HG02798 (cell line): ENCODE results near the gene ZNF512B.

Source experiments
- ATAC-seq: cut with Tn5 transposase; IDR thresholded peaks from one replicate; pipeline ENCODE4 v1.9.1; 2021; ENCODE audit warnings: mild to moderate bottlenecking; ENCODE audit not compliant: unreplicated experiment, poor library complexity

Gene ZNF512B

GRCh38 chr20:63952769-63953168 lies 17.0 kb downstream of the ZNF512B start:
- no peak for ATAC-seq

- ATAC-seq, result no peak
Measured at GRCh38 chr20:63952210-63952535, 17.6 kb downstream of the ZNF512B start.

DNA sequence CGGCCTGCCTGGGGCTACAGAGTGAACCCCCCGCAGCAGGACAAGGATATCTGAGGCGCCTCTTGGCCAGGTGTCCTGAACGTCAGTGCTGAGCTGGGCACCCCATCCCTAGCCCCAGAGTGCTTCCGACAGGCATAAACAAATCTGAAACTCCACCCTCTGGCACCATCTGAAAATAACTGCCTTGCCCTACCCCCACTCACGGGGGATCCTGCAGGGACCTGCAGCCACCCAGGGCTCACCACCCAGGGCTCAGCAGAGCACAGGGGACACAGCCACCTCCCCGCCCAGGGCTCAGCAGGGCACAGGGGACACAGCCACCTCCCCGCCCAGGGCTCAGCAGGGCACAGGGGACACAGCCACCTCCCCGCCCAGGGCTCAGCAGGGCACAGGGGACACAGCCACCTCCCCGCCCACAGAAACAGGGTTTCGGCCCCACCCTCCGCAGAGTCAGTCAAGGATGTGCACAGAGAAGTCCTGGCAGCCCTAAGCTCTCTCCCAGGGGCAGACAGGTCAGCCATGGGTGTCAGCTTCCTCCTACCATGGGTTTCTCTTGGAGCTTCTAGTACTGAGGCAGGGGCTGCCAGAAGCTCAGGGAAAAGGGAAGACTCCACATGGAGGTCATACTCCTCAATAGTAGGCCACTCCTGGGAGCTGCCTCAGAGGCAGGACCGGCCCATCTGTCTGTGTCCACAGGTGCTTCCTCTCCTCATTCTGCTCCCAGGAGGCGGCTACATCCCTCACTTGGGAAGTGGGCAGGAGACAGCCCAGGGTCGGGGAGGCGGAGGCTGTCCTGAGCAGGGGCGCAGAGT lies 18.1 kb downstream of the ZNF512B start:
- no peak for ATAC-seq

DNA sequence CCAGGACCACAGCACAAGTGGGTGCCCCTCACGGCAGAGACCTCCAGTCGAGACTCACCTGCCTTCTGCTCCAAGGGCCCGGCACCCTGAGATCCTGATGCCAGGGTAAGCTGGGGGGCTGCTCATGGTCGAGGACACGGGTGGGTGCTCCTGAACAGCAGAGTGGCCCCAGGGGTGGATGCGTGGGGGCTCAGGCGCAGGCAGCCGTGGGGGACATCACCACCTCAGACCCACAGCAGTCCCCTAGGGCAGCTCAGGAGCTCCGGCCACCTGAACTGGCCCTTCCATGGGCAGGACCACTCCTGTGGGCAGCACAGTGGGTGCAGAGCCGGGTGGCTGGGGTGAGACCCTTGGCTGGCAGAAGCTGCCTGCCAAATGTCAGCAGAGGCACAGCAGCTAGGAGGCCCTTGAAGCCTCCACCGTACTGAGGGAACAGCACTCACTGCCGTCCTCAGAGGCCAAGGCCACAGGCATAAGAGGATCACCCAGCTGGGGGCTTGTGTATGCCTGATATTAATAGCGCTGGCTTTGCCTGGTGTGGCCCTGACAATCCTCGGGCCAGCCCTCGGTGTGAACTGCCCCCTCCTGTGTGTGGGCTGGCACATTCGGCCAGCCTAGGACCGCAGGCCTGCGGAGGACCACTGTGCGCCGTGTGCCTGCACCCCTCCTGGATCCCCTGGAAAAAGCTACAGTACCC lies 18.9 kb downstream of the ZNF512B start:
- ATAC-seq, result no peak

GRCh38 chr20:63947638-63948456 lies 21.9 kb downstream of the ZNF512B start:
- ATAC-seq, result no peak

- ATAC-seq, result no peak
Measured at GRCh38 chr20:63946986-63947637, 22.6 kb downstream of the ZNF512B start.

- no peak for ATAC-seq
Measured at GRCh38 chr20:63945921-63946920, 23.5 kb downstream of the ZNF512B start.

DNA sequence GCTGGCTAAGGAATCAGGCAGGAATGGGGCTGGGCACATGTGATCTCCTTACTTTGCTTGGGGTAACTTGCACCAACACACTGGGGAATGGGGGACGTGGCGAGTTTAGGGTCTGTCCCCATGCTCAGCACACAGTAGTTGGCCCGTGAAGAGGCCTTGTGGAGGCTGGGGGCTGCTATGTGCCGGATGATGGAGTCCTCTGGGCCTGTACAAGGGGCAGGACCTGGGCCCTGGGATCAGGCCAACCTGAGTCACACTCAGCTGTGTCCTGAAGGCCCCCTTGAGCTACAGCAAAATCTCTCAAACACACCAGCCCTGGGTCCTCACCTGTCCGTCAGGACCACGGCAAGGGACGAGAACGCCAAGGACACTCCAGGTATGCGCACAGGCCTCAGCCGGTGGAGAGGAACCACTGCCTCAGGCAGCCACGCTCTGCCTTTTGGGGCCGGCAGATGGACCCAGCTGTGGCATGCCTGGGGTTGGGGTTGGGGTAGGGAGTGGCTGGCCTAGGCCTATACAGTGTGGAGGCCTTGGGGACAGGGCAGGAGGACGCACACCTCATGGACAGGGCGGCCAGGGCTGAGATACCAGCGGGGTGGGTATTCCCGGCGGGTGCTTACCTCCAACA lies 24.6 kb downstream of the ZNF512B start:
- no peak for ATAC-seq

- no peak for ATAC-seq
Measured at GRCh38 chr20:63944078-63944941, 25.4 kb downstream of the ZNF512B start.

DNA sequence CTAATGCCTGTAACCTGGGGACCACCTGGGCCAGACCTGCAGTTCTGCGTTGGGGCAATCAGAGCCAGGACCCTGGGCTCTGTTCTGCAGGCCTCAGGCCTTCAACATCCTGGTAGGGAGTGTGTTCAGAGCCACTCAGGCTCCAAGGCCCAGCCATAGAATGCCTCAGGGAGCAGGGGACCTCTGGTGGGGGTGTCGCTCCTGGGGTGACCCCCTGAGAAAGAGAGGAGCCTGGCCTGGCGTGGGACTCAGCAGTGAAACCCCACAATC lies 26.0 kb downstream of the ZNF512B start:
- no peak for ATAC-seq

GRCh38 chr20:63942969-63943807 lies 26.5 kb downstream of the ZNF512B start:
- ATAC-seq, result no peak

- ATAC-seq, result no peak
Measured at GRCh38 chr20:63942250-63942951, 27.3 kb downstream of the ZNF512B start.

DNA sequence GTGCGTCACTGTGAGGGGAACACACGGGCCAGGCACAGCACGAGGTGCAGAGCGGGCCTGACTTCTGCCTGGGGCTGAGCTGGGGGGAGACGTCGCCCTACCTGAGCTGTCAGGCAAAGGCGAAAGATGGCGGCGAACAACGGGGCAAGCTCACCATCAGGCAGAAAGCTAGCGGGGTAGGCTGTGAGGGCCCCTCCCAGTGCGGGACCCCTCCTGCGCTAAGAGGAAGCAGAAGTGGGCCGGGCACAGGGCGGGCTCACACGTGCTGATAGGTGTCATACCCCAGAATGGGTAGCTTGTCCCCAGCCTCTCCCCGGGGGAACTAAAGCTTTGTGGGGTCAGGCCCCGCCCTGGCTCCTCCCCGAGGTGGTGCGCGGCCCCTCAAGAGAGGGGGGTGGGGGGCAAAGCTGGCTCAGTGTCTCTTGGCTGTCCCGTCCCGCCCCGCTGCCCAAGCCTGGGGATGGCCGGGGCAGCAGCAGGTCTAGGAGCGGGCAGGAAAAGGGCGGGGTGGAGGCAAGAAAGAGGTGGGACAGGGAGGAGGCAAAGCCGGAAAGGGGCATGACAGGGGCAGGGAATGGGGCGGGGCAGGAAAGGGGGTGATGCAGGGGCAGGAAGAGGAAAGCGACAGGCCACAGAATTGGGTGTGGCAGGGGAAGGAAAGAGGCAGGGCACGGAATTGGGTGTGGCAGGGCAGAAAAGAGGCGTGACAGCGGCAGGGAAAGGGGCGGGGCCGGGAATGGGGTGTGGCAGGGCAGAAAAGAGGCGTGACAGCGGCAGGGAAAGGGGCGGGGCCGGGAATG lies 28.2 kb downstream of the ZNF512B start:
- no peak for ATAC-seq

DNA sequence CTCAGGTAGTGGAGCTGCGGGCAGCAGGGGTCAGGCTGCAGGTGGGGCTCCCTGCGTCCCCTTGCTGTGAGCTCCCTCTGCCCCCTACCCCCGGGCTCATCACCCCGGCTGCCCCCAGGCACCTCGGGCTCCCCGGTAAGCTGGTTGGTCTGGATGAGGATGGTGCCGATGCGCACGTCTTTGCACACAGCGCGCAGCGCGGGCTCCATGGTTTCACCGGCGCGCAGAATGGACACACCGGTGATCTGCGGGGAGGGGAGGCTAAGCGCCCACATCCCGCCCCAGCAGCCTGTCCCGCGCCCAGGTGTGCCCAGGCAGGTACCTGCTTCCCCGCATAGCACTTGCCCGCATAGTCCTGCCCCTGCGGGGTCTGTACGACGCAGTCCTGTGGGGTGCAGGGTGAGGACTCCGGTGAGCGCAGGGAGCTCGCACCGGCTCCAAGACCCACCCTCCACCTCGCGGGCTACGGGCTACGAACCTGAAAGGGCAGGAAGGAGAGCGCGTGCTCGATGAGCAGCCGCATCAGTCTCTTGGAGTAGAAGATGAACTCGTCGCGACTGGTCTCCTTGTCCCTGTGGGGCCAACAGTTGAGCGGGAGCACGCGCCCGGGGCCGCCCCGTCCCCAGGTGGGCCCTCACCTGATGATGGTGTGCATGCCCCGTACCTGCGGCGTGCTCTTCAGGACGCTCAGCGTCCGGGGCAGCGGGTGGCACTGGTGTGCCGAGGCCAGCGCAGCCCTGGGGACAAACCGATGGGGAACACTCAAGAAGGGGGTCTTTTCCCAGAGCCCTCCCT lies 29.1 kb downstream of the ZNF512B start:
- ATAC-seq, result no peak

- no peak for ATAC-seq
Measured at GRCh38 chr20:63940071-63940471, 29.7 kb downstream of the ZNF512B start.
